Skeletal muscle tissue (tissue), 4 donors: ENCODE data around the gene WNK4. TPM values are rescaled to one million over a fixed set of nuclear protein-coding genes. Genes with fewer than 3 reads are reported as not detected.
"Not testable (repeated sequence)": the region's sequence is repeated elsewhere in the genome, so short reads cannot be mapped to it uniquely, and the experiment has no call there.

ENCODE experiments used
- H3K27ac ChIP-seq: one replicate; pipeline ENCODE4 v1.7.0; 2013; ENCODE audit warnings: mild to moderate bottlenecking, low read depth, low read length, inconsistent platforms
- H3K27me3 ChIP-seq, 3 donors: one replicate each; pipeline ENCODE4 v1.7.0; 2013; ENCODE audit warnings: low read length in 3 of 3; ENCODE audit not compliant: control insufficient read depth in 3 of 3, insufficient read depth in 3 of 3
- H3K36me3 ChIP-seq, 3 donors: one replicate each; pipeline ENCODE4 v1.7.0; 2013; ENCODE audit warnings: low read length in 3 of 3; ENCODE audit not compliant: control insufficient read depth in 3 of 3, insufficient read depth in 3 of 3
- H3K4me1 ChIP-seq, 3 donors: one replicate each; pipeline ENCODE4 v1.7.0; 2013; ENCODE audit warnings: low read length in 3 of 3, mild to moderate bottlenecking in 3 of 3; ENCODE audit not compliant: control insufficient read depth in 3 of 3, insufficient read depth in 3 of 3
- H3K4me3 ChIP-seq, 3 donors: one replicate each; pipeline ENCODE4 v1.7.0; 2013; ENCODE audit warnings: low read length in 3 of 3
- H3K9ac ChIP-seq, 3 donors: one replicate each; pipeline ENCODE4 v1.7.0; 2013; ENCODE audit warnings: low read length in 3 of 3, mild to moderate bottlenecking in 3 of 3, moderate library complexity in 2 of 3, low read depth in 1 of 3
- H3K9me3 ChIP-seq, 3 donors: one replicate each; pipeline ENCODE4 v1.7.0; 2013; ENCODE audit warnings: low read length in 3 of 3; ENCODE audit not compliant: control insufficient read depth in 3 of 3
- total RNA-seq: library from RNA; depleted of rRNA; stranded (reverse); fragments of >200 nt; gene quantifications from one replicate; pipeline ENCODE4 v1.2.3, GENCODE V29; 2014
- donor health status: Osteomylitis.

The WNK4 gene
- not detected for total RNA-seq

- no peak within 1 kb of the TSS for H3K27ac ChIP-seq
- H3K27me3 ChIP-seq = peaks cover 45 to 54% (median 51%) of the 10 kb centered on the region in 3 donors
- H3K4me3 ChIP-seq = peak within 1 kb of the TSS in 2 of 3 donors; percentile 30 to 35
- no peaks in the 10 kb centered on the region for H3K9me3 ChIP-seq
- H3K36me3 ChIP-seq = peaks cover 30 to 33% (median 30%) of the 10 kb centered on the region in 3 donors
- peaks cover 10 to 13% (median 13%) of the 10 kb centered on the region in 3 donors for H3K4me1 ChIP-seq
- peak within 1 kb of the TSS in 1 of 3 donors; percentile 38 for H3K9ac ChIP-seq
These were observed at the start of gene WNK4 for GRCh38 chr17:42779936-42780850. Gene WNK4, plus strand, starts transcription at chr17:42780610. Its CDS starts 89 bp downstream, at chr17:42780699.

GRCh38 chr17:42740699-42741098 is 39.7 kb upstream of the WNK4 start:
- Histone ChIP-seq H3K27ac (no peak overlapping the region), H3K36me3 (no peaks in the 10 kb centered on the region), H3K4me1 (peaks cover 19 to 22% (median 21%) of the 10 kb centered on the region in 3 donors), H3K27me3 (no peaks in the 10 kb centered on the region), H3K9ac (no peak overlapping the region), H3K9me3 (no peaks in the 10 kb centered on the region), H3K4me3 (no peak overlapping the region)

GRCh38 chr17:42742916-42743315 is 37.5 kb upstream of the WNK4 start:
- not testable (repeated sequence) for H3K27ac ChIP-seq, H3K4me3 ChIP-seq, H3K36me3 ChIP-seq, H3K9me3 ChIP-seq, H3K27me3 ChIP-seq
- Histone ChIP-seq H3K4me1 (peaks cover 16 to 22% (median 18%) of the 10 kb centered on the region in 3 donors), H3K9ac (peak overlapping the region in 1 of 3 donors; percentile 16)

- peaks cover 16 to 22% (median 18%) of the 10 kb centered on the region in 3 donors for H3K4me1 ChIP-seq
- no peaks in the 10 kb centered on the region for H3K36me3 ChIP-seq
- H3K9ac ChIP-seq = peak overlapping the region; percentile 79 to 91 (median 87)
- no peaks in the 10 kb centered on the region for H3K27me3 ChIP-seq
- H3K4me3 ChIP-seq = peak overlapping the region; percentile 88 to 94 (median 91)
- no peaks in the 10 kb centered on the region for H3K9me3 ChIP-seq
- H3K27ac ChIP-seq = peak overlapping the region; percentile 90
These were observed 36.7 kb upstream of the WNK4 start for GRCh38 chr17:42743595-42744282.

DNA sequence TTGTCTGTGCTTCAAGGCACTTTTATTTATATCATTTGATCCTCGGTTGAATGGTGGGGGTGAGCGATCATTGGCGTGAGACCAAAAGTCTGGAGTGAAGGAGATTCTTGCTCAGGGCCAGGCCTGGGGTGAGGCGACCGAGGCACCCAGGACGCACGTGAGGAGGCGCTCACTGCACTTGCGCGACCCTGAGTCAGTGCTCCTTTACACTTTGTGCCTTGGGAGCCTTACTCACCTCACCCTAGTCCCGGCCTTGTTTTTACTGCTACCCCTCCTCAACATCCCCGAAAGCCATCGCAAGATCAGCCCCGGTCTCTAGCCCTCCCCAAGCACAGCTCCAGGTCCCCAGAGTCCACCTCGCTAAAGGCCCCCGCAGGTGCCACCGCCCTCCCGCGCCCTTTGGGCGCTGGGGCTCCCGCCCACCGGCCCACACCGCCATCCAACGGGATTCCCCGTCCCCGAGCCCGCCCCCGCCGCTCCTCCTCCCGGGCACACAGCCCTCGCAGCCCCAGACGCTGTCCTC is 36.1 kb upstream of the WNK4 start:
- Histone ChIP-seq H3K4me3 (peak overlapping the region; percentile 88 to 94 (median 91)), H3K9me3 (no peaks in the 10 kb centered on the region), H3K9ac (peak overlapping the region; percentile 79 to 91 (median 87)), H3K36me3 (no peaks in the 10 kb centered on the region), H3K27ac (peak overlapping the region; percentile 90), H3K27me3 (no peaks in the 10 kb centered on the region), H3K4me1 (peaks cover 20 to 26% (median 21%) of the 10 kb centered on the region in 3 donors)

DNA sequence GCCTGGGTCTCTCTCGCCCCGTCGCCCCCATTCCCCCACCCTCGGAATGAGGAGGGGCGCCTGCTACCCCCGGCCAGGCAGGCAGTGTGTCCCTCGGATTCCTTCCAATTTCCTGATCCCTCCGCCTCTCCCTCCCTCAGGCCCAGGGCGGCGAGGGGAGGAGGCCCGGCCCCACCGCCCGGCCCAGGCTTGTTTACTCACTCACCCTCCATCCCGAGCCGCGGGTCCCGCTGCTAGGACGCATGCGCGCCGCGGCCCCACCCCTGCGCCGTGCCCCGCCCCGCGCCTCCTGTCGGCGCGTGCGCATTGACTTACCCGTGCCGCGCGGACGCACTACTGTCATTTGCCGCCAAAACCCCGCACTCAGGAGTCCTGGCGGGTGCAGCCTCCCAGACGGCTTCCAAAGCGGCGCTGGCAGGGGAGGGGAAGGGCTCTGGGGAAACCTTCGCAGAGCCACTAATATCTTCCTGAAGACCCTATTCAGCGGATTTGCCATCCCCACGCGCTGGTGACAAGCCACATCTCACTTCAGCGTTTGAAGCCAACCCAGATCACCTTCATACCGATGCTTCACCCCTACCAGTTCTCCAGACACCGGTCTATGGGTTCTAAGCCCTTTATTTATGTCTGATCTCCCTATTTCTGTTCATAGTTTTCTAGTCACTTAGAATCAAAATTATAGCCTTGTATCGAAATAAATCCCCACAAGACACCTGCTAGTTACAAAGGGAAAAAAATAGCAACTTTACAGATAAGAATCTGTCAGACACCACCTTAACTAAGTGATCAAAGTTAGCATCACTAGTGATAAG is 35.4 kb upstream of the WNK4 start, which contains the start of gene EZH1:
Gene EZH1, minus strand, starts transcription at position 235 of the 812 bp plus-strand sequence. CDS start 16,099 bp downstream, outside the sequence.
- Histone ChIP-seq H3K36me3 (no peaks in the 10 kb centered on the region), H3K9me3 (no peaks in the 10 kb centered on the region), H3K27me3 (no peaks in the 10 kb centered on the region), H3K9ac (peak within 1 kb of the TSS; percentile 79 to 91 (median 87)), H3K4me1 (peaks cover 26 to 28% (median 28%) of the 10 kb centered on the region in 3 donors), H3K4me3 (peak within 1 kb of the TSS; percentile 88 to 94 (median 91)), H3K27ac (peak within 1 kb of the TSS; percentile 90)

- no peaks in the 10 kb centered on the region for H3K36me3 ChIP-seq
- H3K4me1 ChIP-seq = peaks cover 19 to 33% (median 32%) of the 10 kb centered on the region in 3 donors
- no peaks in the 10 kb centered on the region for H3K9me3 ChIP-seq
- H3K27me3 ChIP-seq = no peaks in the 10 kb centered on the region
- H3K4me3 ChIP-seq = no peak overlapping the region
- H3K9ac ChIP-seq = no peak overlapping the region
- peak overlapping the region; percentile 23 for H3K27ac ChIP-seq
These were observed 32.1 kb upstream of the WNK4 start for GRCh38 chr17:42748202-42748907.

GRCh38 chr17:42748908-42749798 is 31.3 kb upstream of the WNK4 start:
- Histone ChIP-seq H3K9ac (no peak overlapping the region), H3K4me3 (no peak overlapping the region), H3K27ac (peak overlapping the region; percentile 23), H3K36me3 (no peaks in the 10 kb centered on the region), H3K9me3 (no peaks in the 10 kb centered on the region), H3K4me1 (peaks cover 11 to 25% (median 24%) of the 10 kb centered on the region in 3 donors), H3K27me3 (no peaks in the 10 kb centered on the region)
